AG10803 (cell line): ENCODE measurements around the gene SEC14L5.

Experiments used
- DNase-seq: peaks from one replicate; pipeline ENCODE4 v3.0.0; 2010; ENCODE audit warnings: low read depth
- H3K4me3 ChIP-seq: 2 replicates; pipeline ENCODE4 v1.5.1; 2011; ENCODE audit warnings: mild to moderate bottlenecking, low read length, control low read depth
- TF ChIP-seq, protein P1 (sequence below): conservative IDR thresholded peaks from 2 replicates; pipeline ENCODE4 v1.5.1; 2011; ENCODE audit warnings: mild to moderate bottlenecking, low read length, control low read depth, inconsistent platforms

Gene SEC14L5

DNA sequence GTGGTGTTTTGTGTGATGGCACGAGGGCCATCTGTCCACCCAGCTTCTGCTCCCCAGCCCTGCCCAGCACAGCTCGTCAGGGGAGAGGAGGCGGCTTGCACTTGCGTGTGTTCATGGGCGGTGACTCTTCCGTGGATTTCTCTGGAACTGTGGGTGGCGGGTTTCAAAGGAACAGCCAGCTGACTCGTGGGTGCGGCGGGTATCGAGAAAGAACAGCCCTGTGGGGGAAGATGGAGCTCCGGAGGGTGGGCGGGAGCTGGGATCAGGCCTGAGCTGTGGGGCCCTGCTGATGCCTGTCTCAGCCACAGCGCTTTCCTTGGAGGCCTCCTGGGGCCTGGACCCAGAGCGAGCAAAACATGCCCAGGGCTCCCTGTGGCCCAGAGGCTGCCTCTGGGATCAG lies 62.4 kb downstream of the SEC14L5 start:
- H3K4me3 ChIP-seq = no peak overlapping the region
- no peak for DNase-seq
- TF ChIP-seq, protein P1, sequence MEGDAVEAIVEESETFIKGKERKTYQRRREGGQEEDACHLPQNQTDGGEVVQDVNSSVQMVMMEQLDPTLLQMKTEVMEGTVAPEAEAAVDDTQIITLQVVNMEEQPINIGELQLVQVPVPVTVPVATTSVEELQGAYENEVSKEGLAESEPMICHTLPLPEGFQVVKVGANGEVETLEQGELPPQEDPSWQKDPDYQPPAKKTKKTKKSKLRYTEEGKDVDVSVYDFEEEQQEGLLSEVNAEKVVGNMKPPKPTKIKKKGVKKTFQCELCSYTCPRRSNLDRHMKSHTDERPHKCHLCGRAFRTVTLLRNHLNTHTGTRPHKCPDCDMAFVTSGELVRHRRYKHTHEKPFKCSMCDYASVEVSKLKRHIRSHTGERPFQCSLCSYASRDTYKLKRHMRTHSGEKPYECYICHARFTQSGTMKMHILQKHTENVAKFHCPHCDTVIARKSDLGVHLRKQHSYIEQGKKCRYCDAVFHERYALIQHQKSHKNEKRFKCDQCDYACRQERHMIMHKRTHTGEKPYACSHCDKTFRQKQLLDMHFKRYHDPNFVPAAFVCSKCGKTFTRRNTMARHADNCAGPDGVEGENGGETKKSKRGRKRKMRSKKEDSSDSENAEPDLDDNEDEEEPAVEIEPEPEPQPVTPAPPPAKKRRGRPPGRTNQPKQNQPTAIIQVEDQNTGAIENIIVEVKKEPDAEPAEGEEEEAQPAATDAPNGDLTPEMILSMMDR = no peak

DNA sequence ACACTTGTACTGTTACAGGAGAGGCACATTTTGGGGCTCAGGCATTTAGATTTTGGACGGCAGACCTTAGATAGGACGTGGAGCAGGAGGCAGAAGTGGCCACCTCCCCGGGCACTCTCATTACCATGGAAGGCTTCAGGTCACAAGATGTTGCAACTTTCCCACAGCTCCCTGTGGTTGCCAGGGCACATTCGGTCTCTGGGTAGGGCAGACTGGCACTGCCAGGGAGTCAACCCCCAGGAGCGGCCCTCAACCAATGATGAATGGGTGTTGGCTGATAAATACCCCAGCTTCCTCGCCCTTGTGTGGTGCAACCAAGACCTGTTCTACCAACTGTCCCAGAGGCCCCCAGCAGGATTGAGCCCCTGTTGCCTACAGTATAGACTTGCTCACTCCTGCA lies 64.4 kb downstream of the SEC14L5 start:
- no peak for DNase-seq
- no peak overlapping the region for H3K4me3 ChIP-seq
- TF ChIP-seq, protein P1 = no peak

DNA sequence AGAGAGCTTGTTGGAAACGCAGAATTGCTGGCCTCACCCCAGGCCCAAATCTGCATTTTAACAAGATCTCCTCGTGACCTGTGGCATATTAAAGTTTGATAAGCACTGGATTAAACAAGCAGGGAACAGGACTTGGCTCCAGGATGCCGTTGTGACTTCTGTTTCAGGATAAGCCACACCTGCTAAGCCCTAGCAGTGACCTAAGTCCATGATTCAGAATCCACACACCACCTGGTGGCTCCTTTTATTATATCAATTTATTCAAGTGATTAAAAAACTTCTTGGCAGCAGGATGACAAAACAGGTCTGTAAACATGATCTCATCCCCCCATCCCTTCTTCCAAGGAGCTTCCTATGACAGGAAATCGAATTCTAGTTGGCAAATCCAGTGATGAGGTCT lies 66.5 kb downstream of the SEC14L5 start:
- no peak for DNase-seq
- H3K4me3 ChIP-seq = no peak overlapping the region
- TF ChIP-seq, protein P1 = no peak

DNA sequence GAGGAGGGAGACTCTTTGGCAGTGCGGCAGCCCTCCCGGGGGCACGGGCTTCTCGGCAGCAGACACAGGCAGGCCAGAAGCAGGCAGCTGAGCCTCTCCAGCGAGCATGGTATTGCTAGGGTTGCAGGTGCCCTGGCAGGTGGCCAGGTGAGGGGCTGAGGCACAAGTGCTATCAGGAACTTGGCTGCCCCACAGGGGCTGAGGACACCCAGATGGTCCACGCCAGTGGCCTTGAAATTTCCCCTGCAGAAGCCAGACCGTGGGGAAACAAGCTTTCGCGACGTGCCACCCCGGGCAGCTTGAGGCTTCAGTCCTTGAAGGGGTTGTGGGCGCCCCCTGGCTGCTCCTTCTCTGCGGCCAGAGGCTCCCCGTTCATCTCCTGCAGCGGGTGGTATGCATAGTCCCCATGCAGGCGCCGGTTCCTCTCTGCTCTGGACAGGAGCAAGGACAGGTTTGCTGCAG lies 67.1 kb downstream of the SEC14L5 start:
- TF ChIP-seq, protein P1 = peak; percentile 19; the same call in 1 of the 2 replicates
- DNase-seq = no peak
- H3K4me3 ChIP-seq = no peak overlapping the region

DNA sequence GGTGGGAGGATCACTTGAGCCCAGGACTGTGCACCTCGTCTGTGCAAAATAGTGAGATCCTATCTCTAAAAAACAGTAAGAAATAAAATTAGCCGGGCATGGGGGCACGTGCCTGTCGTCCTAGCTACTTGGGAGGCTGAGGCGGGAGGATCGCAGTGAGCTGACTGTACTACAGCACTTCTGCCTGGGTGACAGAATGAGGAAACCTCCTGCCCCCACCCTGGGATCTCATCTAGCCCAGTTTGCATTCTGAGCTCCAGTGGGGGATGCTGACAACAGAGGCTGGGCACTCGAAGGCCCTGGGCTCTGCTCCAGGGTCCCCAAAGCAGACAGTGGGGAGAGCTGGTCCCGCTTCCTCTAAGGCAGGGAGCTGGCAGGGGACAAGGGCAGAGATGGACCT lies 68.5 kb downstream of the SEC14L5 start:
- TF ChIP-seq, protein P1 = no peak
- no peak overlapping the region for H3K4me3 ChIP-seq
- no peak for DNase-seq

DNA sequence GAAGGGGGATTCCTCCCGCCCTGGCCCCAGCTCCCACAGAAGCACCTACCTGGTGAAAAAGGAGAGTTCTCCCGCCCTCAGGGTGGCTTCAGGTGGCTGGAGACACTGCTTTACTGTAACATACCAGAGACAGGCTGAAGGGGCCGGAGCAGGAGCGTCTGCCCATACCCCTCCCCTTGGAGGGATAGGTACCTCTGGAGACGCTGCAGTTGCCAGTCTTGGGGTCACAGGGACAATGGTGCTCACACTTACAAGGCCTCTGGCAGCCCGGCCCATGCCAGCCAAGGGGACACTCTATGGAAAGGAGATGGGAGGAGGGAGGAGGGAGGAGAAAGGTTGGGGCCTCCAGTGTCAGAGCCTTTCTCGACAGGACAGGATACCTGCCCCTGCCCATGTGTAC lies 69.0 kb downstream of the SEC14L5 start:
- no peak overlapping the region for H3K4me3 ChIP-seq
- no peak for DNase-seq
- TF ChIP-seq, protein P1 = no peak

DNA sequence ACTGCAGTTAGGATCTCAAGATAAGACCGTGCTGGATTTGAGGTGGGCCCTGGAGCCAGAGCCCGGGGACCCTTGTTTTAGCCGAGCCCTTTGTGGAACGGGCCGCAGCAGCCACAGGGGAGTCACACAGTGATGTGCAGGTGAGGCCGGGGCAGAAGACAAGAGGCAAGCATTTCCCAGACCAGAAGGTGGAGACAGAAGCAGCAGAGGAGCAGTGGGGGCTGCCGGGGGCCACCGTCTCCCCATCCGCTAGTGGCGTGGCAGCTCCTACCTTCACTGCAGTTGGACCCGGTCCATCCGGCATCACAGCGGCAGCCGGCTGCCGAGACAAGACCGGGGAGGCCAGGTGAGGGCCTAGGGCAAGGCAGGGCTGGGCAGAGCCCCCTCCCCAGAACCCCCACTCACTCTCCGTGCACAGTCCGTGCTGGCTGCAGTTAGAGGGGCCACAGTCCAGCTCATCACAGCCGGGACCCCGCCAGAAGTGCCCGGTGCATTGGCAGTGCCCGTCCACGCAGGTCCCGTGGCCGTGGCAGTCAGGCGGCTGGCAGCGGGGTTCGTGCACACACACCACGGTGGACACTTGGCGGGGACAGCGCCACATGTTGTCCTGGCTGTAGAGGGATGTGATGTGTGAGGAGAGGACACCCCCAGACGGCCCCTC lies 69.6 kb downstream of the SEC14L5 start:
- TF ChIP-seq, protein P1 = no peak
- no peak for DNase-seq
- no peak overlapping the region for H3K4me3 ChIP-seq
